ENCODE results near the gene TUBB2B.

DNA sequence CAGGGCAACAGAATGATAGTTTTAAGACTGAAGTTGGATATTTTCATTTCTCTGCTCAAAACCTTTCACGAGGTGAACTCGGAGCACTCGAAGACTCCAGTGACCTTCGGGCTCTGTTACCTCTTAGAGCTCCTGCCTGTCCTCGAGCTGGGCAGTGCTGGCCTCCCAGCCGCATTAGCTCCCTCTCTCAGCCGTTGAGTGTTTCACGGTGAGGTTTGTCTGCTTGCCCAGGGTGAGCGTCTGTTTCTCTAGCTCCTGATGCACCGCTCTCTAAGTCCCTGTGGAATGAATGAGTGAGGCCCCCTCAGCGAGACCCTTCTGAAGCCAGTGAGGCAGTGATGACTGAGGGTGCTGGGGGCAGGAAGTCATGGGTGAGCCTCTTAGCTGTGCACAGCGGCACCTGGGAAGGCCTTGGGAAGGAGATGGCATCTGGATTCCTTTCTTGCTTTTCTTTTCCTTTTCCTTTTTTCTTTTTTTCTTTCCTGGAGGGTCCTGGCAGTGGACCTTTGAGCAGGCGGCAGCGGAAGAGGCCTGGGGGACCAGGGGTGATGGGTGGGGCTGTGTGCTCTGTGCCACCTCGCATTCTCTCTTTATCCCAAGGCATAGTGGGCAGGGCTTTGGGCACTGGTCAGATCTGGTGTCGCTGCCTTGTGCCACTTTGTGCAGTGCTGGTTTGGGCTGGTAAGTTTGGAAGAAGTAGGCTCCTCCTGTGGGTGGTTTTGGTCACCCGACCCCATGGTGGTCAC lies 33.5 kb upstream of the TUBB2B start:
- no peak for TF ChIP-seq POLR2A (IDR thresholded peaks at IDR 0.05; ENCODE audit: low read depth, low read length)
- no peak for TF ChIP-seq POLR2AphosphoS5 (IDR thresholded peaks at IDR 0.05; ENCODE audit: low read depth, low read length)

Data from GM12892 (cell line).